ENCODE measurements around the gene CDH23.

GRCh38 chr10:71432956-71433767, 36.4 kb downstream of the CDH23 start:
- TF ChIP-seq CTCF (IDR thresholded peaks at IDR 0.05) = no peak
- no peak for TF ChIP-seq USF1 (CRISPR knock-in tag; IDR thresholded peaks at IDR 0.05)
- no peak for TF ChIP-seq GRHL2 (CRISPR knock-in tag; IDR thresholded peaks at IDR 0.05; ENCODE audit: insufficient replicate concordance, severe bottlenecking)
- TF ChIP-seq CREB1 (CRISPR knock-in tag; IDR thresholded peaks at IDR 0.05) = no peak
- TF ChIP-seq GABPB1 (CRISPR knock-in tag; IDR thresholded peaks at IDR 0.05) = no peak
- no peak for TF ChIP-seq ZNF281 (CRISPR knock-in tag; IDR thresholded peaks at IDR 0.05)
- TF ChIP-seq ATF3 (CRISPR knock-in tag; conservative IDR thresholded peaks at IDR 0.05) = no peak
- no peak for TF ChIP-seq ZNF138 (CRISPR knock-in tag; conservative IDR thresholded peaks at IDR 0.05)
- no peak for TF ChIP-seq IRF2 (CRISPR knock-in tag; IDR thresholded peaks at IDR 0.05; ENCODE audit: borderline replicate concordance, low read depth)
- TF ChIP-seq MXD4 (CRISPR knock-in tag; IDR thresholded peaks at IDR 0.05; ENCODE audit: borderline replicate concordance) = no peak
- no peak for TF ChIP-seq SMAD3 (CRISPR knock-in tag; IDR thresholded peaks at IDR 0.05; ENCODE audit: borderline replicate concordance)
- TF ChIP-seq CREM (CRISPR knock-in tag; IDR thresholded peaks at IDR 0.05) = no peak
- TF ChIP-seq TP53 (CRISPR knock-in tag; IDR thresholded peaks at IDR 0.05) = no peak

All from WTC11 (cell line).